GM19463 (cell line): ENCODE data around the gene RALGAPA2.
"Not testable (repeated sequence)": the region's sequence is repeated elsewhere in the genome, so short reads cannot be mapped to it uniquely, and the experiment has no call there.

Source experiments
- ATAC-seq: cut with Tn5 transposase; IDR thresholded peaks from one replicate; pipeline ENCODE4 v1.9.1; 2021; ENCODE audit warnings: mild to moderate bottlenecking, moderate library complexity; ENCODE audit not compliant: unreplicated experiment

The RALGAPA2 gene

DNA sequence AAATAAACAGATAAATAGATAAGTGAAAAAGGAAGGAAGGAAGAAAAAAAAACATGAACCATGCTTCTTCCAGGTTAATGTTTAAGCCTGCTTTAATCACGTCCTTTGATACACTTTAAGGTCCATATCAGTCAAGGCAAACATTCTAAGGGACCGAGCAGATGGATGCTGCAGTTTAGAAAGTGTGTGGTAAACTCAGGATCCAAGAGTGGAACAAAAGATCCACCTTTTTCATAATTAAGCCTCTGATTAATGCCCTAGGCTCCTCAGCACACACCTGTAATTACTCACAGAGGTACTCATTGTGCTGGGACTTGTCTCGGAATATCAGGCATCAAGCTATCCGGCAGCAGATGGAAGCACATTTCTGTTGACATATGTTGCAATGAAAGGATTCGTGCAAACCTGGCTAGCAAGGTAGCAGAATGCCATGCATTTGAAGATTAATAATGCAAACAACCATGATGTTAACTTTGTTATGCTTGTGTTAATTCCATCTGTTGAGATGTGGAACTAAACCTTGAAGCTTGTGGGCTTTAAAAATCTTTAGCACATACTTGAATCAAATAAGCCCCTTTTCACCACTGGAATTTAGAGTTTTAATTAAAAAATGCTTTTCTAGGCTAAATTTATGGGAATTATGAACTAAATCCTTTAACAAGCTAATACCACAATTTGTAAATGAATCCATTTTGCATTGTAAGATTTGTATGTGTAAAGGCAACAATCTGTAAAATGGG is 163.7 kb downstream of the RALGAPA2 start:
- ATAC-seq: no peak

DNA sequence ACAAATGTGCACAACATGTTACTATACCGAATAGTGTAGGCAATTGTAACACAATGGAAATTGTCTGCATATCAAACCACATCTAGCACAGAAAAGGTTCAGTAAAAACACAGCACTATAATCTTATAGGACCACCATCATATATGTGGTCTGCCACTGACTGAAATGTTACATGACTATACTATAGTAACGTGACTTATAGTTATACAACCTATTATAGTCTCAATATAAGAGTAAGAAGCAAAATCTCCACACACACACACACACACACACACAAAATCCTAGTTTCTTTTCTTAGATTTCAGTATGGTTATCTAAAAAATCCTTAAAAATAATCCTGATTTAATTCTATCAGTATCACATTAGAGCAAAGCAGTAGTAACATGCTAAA is 164.6 kb downstream of the RALGAPA2 start:
- ATAC-seq: no peak

DNA sequence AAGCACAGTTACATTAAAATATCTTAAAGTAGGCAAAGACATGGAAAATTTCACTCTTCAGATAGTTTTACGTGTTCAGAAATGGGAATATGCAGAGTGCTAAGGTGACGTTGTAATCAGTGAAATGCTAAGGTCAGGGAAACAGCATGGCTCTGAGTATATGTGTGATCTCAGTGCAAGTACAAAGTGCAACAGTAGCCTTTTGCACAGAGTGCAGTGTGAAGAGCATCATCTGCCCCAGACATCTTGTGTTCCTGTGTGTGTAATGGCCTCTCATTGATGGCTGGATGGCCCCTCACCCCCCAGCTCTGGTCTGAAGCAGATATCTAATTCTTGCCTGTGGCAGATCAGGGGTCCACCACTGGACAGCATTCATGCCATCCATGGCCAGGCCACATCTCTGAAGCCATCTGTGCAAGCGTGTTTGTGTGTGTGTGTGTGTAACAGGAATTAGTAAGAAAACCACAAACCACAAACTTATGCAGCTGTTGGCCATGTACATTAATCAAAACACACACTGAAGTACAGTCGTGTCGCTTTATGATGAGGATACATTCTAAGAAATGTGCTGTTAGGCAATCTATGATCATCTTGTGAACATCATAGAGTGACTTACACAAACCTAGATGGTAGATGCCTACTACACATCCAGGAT is 165.1 kb downstream of the RALGAPA2 start:
- ATAC-seq: no peak

DNA sequence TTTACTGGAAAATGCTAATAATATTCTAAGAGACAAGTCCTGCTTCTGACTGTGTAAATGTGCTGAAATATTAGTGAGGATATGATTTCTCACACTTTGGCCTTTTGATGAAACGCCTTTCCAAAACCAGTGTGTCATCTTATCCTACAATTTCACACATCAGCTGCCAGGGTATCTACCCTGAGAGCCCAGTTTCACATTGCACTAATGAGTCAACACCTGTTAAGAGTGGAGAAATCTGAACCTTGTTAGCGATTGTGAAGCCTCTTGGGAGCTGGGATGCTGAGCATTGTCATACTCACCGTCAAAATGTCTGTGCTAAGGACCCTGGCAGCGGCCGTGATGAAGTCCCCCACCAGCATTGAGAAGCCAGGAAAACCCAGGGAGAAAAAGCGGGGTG is 166.0 kb downstream of the RALGAPA2 start:
- no peak for ATAC-seq

DNA sequence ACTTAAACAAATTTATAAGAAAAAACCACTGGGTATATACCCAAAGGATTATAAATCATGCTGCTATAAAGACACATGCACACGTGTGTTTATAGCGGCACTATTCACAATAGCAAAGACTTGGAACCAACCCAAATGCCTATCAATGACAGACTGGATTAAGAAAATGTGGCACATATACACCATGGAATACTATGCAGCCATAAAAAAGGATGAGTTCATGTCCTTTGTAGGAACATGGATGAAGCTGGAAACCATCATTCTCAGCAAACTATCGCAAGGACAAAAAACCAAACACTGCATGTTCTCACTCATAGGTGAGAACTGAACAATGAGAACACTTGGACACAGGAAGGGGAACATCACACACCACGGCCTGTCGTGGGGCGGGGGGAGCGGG is 169.1 kb downstream of the RALGAPA2 start:
- not testable (repeated sequence) for ATAC-seq

DNA sequence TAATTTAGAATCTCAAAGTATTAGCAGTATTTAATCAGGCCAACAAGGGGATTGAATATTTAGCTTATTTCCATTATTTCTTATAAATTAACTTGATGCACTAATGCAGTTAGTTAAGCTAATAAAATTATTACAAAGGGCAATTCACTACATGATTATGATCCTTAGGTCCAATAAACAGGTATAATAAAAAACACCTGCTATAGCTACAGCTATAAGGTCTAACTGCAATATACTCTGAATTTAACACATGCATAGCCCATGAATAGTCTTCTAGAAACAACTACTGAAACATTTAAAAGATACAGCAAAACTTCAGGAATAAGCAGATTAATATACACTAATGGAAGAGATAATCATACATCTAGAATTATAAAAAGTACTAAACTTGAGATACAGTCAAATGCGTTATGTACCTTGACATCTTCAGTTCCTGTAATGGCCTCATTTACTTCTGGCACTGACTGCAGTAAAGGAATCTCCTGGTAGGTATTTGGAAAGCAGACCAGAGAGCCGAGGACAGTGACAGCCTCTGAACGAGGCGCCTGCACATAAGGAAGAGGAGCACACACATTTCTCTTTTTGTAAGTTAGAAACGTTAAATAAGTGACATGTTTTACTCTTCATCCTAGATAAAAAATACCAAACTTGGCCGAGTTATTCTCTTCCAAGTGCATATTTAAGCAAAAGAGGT is 176.1 kb downstream of the RALGAPA2 start:
- no peak for ATAC-seq

DNA sequence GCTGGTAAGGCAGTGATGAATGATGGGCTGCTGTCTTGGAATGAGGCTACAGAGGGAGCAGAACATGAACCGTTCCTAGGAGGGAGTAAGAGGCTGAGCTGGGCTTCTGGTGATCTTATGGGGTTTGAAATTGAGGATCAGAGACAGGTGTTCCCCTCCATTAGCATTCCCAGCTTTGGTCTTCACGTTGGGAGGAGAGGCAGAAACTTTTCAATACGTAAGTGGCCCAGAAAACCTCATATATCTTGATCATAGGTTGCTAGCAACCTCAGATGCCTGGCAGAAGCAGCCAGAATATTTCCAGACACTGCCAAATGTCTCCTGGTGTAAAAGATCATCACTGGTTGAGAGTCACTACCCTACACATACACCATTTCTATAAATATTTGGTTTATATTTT is 177.4 kb downstream of the RALGAPA2 start:
- no peak for ATAC-seq

DNA sequence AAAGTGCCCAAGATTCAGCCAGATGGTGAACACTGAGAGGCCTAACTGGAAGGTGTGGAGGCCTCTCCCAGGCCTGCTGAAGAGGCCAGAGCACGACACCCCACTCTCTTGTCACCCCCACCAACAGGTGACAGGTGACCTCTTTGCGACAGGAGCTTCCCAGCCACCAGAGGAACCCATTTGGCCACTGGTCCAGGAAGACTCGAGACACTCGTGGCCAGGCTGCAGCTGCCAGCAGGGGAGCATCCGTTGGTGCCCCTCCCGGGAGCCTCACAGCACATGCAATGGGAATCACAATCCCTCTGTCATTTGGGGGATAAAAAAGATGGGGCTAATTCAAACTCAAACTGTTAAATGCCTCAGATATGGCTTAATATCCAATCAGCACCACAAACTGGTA is 181.2 kb downstream of the RALGAPA2 start:
- no peak for ATAC-seq

DNA sequence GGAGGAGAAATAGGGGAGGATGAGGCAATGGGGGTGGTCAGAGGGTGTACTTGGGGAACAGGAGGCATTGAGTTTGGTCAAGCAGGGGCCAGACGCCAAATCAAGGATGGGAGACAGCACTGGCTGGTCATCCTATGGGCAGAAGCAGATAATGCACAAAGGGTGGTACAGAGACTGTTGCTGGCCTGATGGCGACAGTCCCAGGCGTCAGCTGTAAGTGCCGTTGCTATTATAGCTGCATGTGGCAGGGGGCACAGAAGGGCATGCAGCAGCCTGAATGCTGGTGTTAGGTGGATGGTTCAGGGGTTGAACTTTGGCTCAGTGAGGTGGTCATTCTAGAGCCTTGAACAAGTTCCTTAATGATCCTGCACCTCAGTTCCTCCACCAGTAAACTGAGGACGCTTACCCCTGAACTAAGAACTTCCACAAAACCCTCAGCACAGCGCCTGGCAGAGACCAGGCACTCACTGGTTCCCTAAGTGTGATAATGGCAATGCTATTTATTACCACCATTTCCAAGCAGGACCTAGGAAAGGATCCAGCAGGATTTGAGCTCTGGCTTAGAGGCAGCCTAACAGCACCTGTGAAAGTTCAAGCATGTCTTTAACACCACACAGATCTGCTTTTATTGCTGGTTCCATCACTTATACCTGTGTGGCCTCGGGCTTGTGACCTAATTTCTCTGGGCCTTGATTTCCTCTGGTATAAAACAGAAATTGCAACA is 181.9 kb downstream of the RALGAPA2 start:
- ATAC-seq: no peak

DNA sequence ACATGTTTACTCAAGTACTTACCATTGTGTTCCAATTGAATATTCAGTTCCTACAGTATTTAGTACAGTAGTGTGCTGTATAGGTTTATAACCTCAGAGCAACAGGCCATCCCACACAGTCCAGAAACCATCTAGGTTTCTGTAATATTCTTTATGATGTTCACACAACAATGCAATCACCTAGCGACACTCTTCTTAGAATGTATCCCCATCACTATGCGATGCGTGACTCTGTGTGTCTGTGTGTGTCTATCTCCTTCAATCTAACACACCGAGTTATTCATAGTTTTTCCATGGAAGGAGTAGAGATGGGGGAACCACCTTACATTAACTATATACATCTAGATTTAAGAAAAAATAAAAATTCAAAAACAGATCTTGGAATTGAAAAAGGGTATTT is 182.8 kb downstream of the RALGAPA2 start:
- no peak for ATAC-seq

DNA sequence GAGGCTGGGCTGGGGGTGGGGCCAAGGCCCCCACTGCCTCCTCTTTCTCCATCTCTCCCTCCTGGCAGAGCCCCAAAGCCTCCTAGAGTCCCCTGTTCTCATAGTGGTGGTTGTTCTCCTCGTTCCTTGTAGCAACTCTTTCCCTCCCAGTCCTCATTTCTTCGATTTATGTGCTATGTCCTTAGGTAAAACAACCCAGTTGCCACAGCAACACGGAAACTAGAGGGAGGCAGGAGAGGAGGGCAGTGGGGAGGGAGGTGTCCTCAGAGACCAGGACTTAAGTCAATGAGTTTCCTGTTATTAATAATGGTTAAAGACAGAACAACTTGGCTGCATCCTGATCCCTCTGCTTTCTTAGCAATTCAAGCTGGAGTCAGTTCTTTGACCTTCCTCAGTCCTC is 183.6 kb downstream of the RALGAPA2 start:
- ATAC-seq: no peak

DNA sequence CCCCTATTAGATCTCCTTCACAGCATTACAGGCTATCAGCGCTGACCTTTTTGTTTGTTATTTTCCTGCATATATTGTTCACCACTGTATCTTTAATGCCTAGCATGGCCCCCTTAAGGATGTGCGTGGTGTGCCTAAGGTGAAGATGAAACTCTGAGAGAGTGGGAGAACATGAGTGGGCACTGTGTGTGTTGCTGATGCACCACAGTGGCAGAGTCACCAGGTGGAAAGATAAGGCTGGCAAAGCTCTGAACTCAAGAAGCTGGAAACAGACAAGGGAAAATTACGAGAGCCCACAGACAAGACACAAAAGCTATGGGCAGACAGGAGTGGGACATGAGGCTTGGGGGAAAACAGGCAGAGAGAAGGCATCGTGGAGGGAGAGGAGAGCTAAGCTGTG is 184.8 kb downstream of the RALGAPA2 start:
- no peak for ATAC-seq

DNA sequence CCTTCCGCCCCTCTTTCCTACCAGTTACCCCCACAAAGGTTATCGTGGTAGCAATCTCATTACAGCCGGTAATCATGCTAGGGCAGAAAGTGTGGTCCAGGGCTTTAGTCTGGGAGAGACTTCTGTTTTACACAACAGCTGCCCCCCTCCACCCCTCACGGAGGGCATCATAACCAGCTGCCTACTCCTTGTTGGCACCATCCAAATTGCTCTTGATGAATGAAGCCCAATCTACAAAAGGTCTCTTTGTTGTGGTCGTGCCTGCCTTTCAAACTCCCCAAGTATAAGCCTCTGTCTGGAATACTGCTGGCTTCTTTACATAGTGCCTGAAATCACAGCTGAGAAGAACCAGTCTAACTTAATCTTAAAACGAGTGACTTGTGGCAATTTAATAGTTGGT is 186.7 kb downstream of the RALGAPA2 start:
- ATAC-seq: no peak

DNA sequence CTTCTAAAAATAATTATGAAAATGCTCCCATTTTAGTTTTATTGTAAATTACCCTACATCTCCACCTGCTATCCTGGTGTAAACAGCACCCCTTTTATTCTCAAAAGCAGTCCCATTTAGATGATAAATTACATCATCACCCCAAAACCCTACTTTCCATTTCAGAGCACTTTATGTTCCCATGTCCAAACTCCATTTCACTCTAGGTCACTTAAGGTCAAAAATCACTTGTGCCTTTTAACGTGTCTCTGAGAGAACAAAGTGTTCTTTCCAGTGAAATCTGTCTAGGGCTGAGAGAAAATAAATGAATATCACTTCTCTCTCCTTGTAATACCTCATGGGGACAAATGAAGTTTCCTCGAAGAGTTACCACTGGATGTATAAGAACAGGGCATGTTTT is 187.2 kb downstream of the RALGAPA2 start:
- no peak for ATAC-seq

DNA sequence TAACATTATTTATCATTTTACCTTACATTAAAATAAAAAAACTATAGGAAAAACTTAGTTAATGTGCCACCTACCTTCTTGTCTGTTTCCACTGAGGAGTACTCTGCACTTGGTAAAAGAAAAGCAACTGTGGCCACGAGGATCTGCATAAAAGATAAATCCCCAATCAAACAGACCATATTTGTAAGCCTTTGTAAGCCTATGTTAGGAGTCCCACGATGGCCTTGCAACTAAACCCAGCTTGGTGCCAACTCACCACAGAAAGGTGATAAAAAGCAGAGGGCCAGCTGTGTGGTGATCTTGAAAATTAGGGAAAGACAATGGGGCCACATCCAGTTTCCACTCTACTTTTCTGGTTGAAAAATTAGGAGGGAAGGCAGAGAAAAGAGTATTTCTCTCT is 187.7 kb downstream of the RALGAPA2 start:
- no peak for ATAC-seq

DNA sequence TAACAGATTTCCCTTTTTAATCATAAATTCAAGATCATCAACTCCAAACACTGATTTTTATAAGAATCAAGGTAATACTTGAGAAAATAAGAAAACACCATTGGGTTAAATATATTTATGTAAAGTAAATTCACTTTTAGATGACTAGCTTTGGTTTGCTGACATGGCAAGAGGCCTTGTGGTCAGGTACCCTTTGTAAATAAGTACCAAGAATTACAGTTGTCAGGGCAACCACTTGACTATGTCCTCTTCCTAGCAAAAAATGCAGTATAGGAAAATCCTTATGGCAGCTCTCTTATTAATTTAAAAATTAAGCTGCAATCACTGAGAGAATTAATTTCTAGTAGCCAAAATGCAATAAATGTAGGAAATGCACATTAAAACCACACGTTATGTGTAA is 190.7 kb downstream of the RALGAPA2 start:
- ATAC-seq: no peak

DNA sequence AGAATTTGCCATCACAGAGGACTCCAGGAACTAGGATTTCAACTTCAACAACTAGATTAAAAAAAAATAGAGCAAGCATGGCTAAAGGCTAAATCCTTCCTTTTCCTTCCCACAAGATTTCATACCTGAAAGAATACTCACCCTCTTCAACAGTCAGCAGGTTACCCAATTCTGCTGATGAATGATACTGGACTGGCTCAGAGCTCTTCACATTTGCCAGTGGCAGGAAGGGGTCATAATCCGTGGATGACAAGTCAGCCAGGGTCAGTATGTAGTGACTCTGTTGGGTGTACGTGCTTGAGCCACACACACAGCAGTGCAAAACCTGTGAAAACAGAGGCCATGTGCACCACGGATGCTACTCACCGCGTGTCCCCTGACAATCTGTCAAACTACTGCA is 191.7 kb downstream of the RALGAPA2 start:
- ATAC-seq: no peak

DNA sequence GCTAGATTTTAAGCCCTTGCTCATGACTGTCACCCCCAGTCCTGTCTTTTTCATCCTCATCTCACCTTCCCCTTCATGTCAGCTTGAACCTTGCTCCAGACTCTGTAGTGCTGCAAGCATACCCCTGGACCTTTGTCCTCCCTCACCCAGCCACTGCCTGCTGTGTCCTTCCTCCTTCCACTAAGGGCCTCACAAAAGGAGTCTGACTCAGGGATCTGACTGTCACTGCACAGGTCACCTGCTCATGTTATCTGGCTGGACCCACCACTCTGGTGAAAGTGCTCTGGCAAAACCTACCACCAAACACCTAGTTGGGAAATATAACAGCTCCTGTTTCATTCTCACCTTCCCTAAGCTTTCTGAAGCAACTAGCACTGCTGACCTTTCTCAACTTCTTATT is 193.2 kb downstream of the RALGAPA2 start:
- no peak for ATAC-seq

DNA sequence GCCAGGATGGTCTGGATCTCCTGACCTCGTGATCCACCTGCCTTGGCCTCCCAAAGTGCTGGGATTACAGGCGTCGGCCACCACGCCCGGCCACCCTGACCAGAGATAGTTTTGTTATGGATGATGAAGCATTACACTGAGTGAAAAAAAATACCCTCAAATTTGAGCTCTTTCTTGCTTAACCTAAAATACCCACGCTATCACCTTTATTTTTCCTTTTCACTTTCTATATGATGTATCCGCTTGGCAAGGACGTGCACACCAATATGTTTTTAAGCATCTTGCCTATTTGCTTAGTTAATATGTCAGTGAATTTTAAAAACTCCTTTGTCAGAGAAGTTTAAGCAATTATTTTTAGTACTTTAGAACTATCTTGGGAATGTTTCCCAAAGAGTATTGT is 194.2 kb downstream of the RALGAPA2 start:
- peak; percentile 71 for ATAC-seq

DNA sequence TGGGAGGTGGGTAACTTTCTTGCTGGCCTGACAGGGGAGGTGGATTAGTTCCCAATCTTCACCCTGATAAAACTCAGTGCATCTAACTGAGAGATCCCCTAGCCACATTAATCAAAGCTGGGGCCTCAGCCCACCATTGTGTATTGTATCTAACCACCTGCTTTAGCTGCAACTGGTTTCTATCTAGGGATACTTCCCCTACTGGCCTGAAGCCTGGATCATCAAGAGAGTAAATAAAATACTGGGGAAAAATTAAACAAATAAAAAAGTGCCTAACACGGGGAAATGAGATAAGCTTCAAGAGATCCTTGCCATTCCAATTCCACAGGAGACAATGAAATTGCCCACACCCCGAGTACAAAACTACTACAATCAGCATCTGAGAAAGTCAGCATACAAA is 195.1 kb downstream of the RALGAPA2 start:
- ATAC-seq: no peak

DNA sequence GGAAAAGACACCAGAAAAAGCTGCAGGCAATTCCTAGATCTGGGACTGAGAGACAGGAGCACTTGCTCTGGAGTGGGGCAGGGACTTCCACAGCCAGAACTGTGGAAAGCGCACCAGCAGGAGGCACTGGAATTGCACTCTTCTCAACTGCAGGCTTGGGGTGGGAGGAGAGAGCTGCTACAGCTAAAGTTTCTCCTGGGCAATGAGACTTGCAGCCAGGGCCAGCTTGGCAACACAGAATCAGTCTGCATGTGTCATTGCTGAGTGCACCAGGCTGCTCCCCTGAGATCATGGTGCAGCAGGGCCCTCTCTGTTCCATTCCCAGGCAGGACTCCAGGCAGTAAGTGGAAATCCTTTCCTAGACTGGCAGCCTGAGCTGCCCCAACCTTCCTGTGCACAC is 198.7 kb downstream of the RALGAPA2 start:
- no peak for ATAC-seq

DNA sequence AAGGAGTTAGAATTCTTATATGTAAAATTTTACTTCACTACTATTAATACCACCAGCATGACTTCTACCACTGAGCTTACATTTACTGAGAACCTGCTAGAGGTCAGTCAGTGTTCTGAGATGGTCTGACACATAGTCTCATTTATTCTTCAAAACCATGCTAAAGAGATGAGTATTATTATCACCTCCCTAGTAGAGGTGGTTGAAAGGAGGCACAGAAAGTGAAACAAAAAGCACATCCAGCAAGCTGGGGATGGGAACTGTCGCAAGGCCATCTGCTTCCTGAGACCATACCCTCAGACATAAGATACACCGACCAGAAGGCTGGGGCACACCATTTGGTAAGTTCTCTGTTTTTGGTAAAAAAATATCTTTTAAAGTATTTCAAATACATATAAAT is 206.9 kb downstream of the RALGAPA2 start:
- ATAC-seq: peak; percentile 95
